ENCODE data around the gene GAB2.

- TF ChIP-seq, protein P1, sequence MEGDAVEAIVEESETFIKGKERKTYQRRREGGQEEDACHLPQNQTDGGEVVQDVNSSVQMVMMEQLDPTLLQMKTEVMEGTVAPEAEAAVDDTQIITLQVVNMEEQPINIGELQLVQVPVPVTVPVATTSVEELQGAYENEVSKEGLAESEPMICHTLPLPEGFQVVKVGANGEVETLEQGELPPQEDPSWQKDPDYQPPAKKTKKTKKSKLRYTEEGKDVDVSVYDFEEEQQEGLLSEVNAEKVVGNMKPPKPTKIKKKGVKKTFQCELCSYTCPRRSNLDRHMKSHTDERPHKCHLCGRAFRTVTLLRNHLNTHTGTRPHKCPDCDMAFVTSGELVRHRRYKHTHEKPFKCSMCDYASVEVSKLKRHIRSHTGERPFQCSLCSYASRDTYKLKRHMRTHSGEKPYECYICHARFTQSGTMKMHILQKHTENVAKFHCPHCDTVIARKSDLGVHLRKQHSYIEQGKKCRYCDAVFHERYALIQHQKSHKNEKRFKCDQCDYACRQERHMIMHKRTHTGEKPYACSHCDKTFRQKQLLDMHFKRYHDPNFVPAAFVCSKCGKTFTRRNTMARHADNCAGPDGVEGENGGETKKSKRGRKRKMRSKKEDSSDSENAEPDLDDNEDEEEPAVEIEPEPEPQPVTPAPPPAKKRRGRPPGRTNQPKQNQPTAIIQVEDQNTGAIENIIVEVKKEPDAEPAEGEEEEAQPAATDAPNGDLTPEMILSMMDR (IDR thresholded peaks at IDR 0.05), result no peak
- TF ChIP-seq POLR2A (IDR thresholded peaks at IDR 0.05), result no peak
Measured at GRCh38 chr11:78419327-78419726, 1.7 kb upstream of the GAB2 start.
